Measurements from ENCODE around the gene SH3RF3. TPM values are rescaled to one million over a fixed set of nuclear protein-coding genes. Genes with fewer than 3 reads are reported as not detected.
A peak's percentile ranks its signal among the peaks of the same experiment; 100 is the strongest.

SH3RF3 gene
- total RNA-seq, 4 donors from 2014 or later: 2.4 to 5.5 (median 2.9) TPM

DNA sequence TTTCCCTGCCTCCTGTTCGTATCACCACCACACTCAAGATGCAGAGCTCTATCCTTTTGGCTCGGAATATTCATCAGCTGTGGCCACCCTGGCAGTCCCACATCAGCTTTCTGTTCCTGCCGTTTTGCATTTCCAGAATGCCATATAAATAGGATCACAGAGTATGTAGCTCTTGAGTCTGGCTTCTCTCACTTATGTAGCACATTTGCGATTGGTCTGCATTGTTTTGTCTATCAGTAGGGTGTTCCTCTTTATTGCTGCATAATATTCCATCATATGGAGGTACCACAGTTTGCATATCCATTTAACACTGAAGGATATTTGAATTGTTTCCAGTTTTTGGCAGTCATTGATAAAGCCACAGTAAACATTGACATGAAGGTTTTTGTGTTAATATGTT is 104.6 kb downstream of the SH3RF3 start:
- Histone ChIP-seq H3K4me1 (peaks cover 0 to 22% (median 5%) of the 10 kb centered on the region in 3 donors), H3K36me3 (no peaks in the 10 kb centered on the region), H3K4me3 (no peak overlapping the region), H3K27ac (no peak overlapping the region), H3K9me3 (no peaks in the 10 kb centered on the region), H3K27me3 (no peaks in the 10 kb centered on the region)
- WGBS, 2 donors: 82 to 96% methylated on average over 4 of the region's 4 CpGs
- no peak for DNase-seq
- intact Hi-C loops (cut with DNase I): no loop called here
- TF ChIP-seq POLR2A (IDR thresholded peaks at IDR 0.05): no peak
- TF ChIP-seq, protein P1, sequence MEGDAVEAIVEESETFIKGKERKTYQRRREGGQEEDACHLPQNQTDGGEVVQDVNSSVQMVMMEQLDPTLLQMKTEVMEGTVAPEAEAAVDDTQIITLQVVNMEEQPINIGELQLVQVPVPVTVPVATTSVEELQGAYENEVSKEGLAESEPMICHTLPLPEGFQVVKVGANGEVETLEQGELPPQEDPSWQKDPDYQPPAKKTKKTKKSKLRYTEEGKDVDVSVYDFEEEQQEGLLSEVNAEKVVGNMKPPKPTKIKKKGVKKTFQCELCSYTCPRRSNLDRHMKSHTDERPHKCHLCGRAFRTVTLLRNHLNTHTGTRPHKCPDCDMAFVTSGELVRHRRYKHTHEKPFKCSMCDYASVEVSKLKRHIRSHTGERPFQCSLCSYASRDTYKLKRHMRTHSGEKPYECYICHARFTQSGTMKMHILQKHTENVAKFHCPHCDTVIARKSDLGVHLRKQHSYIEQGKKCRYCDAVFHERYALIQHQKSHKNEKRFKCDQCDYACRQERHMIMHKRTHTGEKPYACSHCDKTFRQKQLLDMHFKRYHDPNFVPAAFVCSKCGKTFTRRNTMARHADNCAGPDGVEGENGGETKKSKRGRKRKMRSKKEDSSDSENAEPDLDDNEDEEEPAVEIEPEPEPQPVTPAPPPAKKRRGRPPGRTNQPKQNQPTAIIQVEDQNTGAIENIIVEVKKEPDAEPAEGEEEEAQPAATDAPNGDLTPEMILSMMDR (IDR thresholded peaks at IDR 0.05): no peak

DNA sequence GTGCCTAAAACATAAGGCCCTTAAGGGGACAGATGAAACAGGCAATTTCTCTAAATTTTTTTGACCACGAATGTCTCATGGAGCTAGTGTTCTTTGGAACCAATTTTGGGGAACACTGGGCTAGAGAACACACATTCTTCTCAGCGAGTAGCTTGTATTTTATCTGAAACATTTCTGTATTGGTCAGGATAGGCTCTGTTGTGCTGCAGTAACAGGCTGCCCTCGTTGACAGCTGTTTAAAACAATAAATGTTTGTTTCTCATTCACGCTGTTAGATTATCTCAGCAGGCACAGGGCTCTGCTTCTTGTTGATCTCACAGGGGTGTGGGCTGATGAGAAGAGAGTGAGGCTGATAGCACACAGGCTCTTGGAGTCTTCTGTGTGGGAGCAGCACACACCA is 105.3 kb downstream of the SH3RF3 start:
- H3K27ac ChIP-seq: no peak overlapping the region
- H3K36me3 ChIP-seq: no peaks in the 10 kb centered on the region
- no peak for DNase-seq
- intact Hi-C loops (cut with DNase I): no loop called here
- no peaks in the 10 kb centered on the region for H3K27me3 ChIP-seq
- peaks cover 0 to 29% (median 10%) of the 10 kb centered on the region in 3 donors for H3K4me1 ChIP-seq
- WGBS, 2 donors: 84 to 97% methylated on average over 3 to 4 of the region's 4 CpGs
- no peaks in the 10 kb centered on the region for H3K9me3 ChIP-seq
- TF ChIP-seq, protein P1 (IDR thresholded peaks at IDR 0.05): no peak
- TF ChIP-seq POLR2A (IDR thresholded peaks at IDR 0.05): no peak
- no peak overlapping the region for H3K4me3 ChIP-seq

DNA sequence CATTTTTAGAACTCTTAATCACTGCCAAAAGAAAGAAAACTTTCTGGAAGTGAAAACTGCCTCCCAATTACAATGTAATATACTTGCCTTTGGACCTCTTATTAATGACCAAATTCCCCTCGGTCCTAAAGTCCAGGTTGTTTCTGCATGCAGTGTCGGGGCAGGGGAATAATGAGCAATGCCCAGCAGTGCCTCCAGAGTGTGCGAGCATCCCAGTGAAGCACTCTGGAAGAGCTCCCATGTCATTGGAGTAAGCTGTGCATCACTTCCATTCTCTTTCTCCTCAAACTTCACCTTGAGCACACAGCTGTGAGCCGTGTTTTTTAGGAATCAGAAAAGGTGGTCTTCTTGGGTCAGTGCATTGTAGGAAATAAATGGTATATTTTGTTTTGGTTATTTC is 107.1 kb downstream of the SH3RF3 start:
- TF ChIP-seq, protein P1 (IDR thresholded peaks at IDR 0.05): no peak
- no peak for TF ChIP-seq POLR2A (IDR thresholded peaks at IDR 0.05)

DNA sequence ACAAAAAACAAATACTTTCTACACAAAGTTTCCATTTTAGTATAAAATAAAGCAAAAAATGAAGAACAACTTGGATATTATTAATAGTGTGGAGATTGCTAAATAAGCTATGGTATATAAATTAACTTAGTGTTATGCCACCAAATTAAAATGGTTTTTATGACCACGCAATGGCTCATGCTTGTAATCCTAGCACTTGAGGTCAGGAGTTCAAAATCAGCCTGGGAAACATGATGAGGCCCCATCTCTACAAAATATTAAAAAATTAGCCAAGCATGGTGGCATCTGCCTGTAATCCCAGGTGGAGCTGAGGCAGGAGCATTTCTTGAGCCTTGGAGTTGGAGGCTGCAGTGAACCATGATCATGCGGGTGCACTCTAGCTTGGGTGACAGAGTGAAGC is 108.8 kb downstream of the SH3RF3 start:
- H3K9me3 ChIP-seq: no peaks in the 10 kb centered on the region
- 84 to 90% methylated on average over 2 of the region's 2 CpGs for WGBS, 2 donors
- no peaks in the 10 kb centered on the region for H3K27me3 ChIP-seq
- intact Hi-C loops (cut with DNase I): no loop called here
- no peaks in the 10 kb centered on the region for H3K36me3 ChIP-seq
- TF ChIP-seq POLR2A (IDR thresholded peaks at IDR 0.05): no peak
- TF ChIP-seq, protein P1 (IDR thresholded peaks at IDR 0.05): no peak
- no peak overlapping the region for H3K4me3 ChIP-seq
- H3K4me1 ChIP-seq: peaks cover 14 to 54% (median 23%) of the 10 kb centered on the region in 3 donors
- no peak overlapping the region for H3K27ac ChIP-seq
- no peak for DNase-seq

More for the DNA sequence above, 107.1 kb downstream of the SH3RF3 start:
- Histone ChIP-seq H3K4me3 (no peak overlapping the region), H3K9me3 (no peaks in the 10 kb centered on the region), H3K27ac (no peak overlapping the region), H3K27me3 (no peaks in the 10 kb centered on the region), H3K36me3 (no peaks in the 10 kb centered on the region), H3K4me1 (peaks cover 0 to 41% (median 8%) of the 10 kb centered on the region in 3 donors)
- 87% methylated on average over 4 of the region's 4 CpGs for WGBS, 2 donors
- intact Hi-C loops (cut with DNase I): no loop called here
- DNase-seq: no peak

DNA sequence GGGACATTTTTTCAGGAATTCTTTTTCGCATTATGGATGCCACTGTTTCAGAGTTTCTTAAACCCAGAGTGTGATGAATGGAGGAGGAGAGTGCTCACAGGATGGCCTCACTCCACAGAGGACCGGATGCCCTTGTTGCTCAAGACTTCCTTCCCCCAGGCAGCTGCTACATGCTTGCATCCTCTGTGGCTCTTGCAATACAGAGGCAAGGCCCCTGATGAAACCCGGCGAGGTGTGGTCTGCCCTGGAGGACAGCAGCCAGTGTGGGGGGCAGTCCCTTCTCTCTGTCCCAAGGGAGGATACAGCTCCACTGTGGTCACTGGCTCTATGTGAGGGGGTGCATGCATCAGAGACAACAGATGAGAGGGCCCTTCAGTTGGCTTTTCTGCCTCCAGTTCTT is 109.6 kb downstream of the SH3RF3 start:
- peak; percentile 13 for DNase-seq
- Histone ChIP-seq H3K27me3 (no peaks in the 10 kb centered on the region), H3K4me1 (peaks cover 22 to 62% (median 30%) of the 10 kb centered on the region in 3 donors), H3K36me3 (no peaks in the 10 kb centered on the region), H3K4me3 (no peak overlapping the region), H3K9me3 (no peaks in the 10 kb centered on the region), H3K27ac (peak overlapping the region; percentile 4 to 71 (median 29))
- TF ChIP-seq, protein P1 (IDR thresholded peaks at IDR 0.05): no peak
- TF ChIP-seq POLR2A (IDR thresholded peaks at IDR 0.05): no peak
- 56 to 73% methylated on average over 2 to 4 of the region's 4 CpGs for WGBS, 2 donors
- intact Hi-C loops (cut with DNase I): no loop called here
